ENCODE results near the gene CDK12. TPM values are rescaled to one million over a fixed set of nuclear protein-coding genes. Genes with fewer than 3 reads are reported as not detected.

CDK12 gene
- total RNA-seq, 2 donors from 2014 or later: 53.7 to 54.7 TPM

GRCh38 chr17:39556423-39556822 is 95.1 kb downstream of the CDK12 start:
- Histone ChIP-seq H3K36me3 (peaks cover 39% of the 10 kb centered on the region), H3K27ac (no peak overlapping the region), H3K9me3 (no peaks in the 10 kb centered on the region), H3K4me3 (no peak overlapping the region), H3K4me1 (ENCODE audit: control insufficient read depth in 1 of 2, low read depth in 2 of 2) (no peaks in the 10 kb centered on the region), H3K27me3 (replicated peaks; ENCODE audit: insufficient read depth) (no peaks in the 10 kb centered on the region)
- ATAC-seq (ENCODE audit: insufficient number of reproducible peaks, low FRiP score, low read depth) (no peak), DNase-seq (ENCODE audit: low spot score) (no peak)
- TF ChIP-seq CTCF (IDR thresholded peaks at IDR 0.05): no peak

DNA sequence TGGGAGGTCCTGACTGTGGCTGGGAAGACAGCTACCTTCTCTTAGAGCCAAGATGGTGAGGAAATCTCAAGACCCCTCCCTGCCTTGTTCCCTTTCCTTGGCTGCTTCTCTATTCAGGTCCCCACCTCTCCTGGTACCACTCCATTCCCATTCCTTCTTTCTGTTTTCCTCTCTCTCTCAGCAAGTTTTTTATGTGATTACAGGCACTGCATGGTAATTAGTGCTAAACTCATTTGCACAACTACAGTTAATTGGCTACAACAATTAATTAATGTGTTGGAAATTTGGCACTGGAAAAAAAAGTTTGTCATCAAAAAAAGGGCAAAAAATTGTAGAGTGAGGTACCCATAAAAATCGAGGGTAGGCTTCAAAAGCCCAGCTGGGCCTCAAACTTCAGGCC is 101.1 kb downstream of the CDK12 start:
- no peaks in the 10 kb centered on the region for H3K4me1 ChIP-seq (ENCODE audit: control insufficient read depth in 1 of 2, low read depth in 2 of 2)
- no peak for TF ChIP-seq CTCF (IDR thresholded peaks at IDR 0.05)
- peaks cover 36% of the 10 kb centered on the region for H3K36me3 ChIP-seq
- ATAC-seq (ENCODE audit: insufficient number of reproducible peaks, low FRiP score, low read depth) (no peak), DNase-seq (ENCODE audit: low spot score) (no peak)
- H3K9me3 ChIP-seq: no peaks in the 10 kb centered on the region
- no peaks in the 10 kb centered on the region for H3K27me3 ChIP-seq (replicated peaks; ENCODE audit: insufficient read depth)
- H3K4me3 ChIP-seq: no peak overlapping the region
- no peak overlapping the region for H3K27ac ChIP-seq

- Histone ChIP-seq H3K4me1 (ENCODE audit: control insufficient read depth in 1 of 2, low read depth in 2 of 2) (no peaks in the 10 kb centered on the region), H3K4me3 (no peak overlapping the region), H3K36me3 (peaks cover 36% of the 10 kb centered on the region), H3K9me3 (no peaks in the 10 kb centered on the region), H3K27me3 (replicated peaks; ENCODE audit: insufficient read depth) (no peaks in the 10 kb centered on the region), H3K27ac (no peak overlapping the region)
- ATAC-seq (ENCODE audit: insufficient number of reproducible peaks, low FRiP score, low read depth) (no peak), DNase-seq (ENCODE audit: low spot score) (no peak)
- TF ChIP-seq CTCF (IDR thresholded peaks at IDR 0.05): no peak
Observed at GRCh38 chr17:39562976-39563375, 101.7 kb downstream of the CDK12 start.

DNA sequence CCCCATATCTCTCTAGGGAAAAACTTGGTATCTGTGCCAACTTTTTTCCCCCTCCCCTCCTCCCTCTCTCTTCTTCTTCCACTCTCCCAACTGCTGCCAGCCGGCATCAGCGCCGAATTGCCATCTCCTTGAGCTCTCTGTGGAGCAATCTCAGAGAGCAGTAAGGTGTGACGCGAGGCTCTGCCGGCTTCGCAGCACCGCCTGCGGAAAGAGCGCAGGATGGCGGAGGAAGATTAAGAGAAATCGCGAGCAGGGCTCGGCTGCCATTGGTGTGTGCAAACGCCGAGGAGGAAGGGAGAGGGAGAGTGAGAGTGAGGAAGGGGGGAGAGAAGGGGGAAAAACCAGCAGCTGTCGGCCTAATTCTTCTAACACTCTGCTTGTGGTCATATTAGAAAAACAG is 102.2 kb downstream of the CDK12 start:
- no peak for TF ChIP-seq CTCF (IDR thresholded peaks at IDR 0.05)
- Histone ChIP-seq H3K9me3 (no peaks in the 10 kb centered on the region), H3K4me1 (ENCODE audit: control insufficient read depth in 1 of 2, low read depth in 2 of 2) (no peaks in the 10 kb centered on the region), H3K27me3 (replicated peaks; ENCODE audit: insufficient read depth) (no peaks in the 10 kb centered on the region), H3K27ac (no peak overlapping the region), H3K36me3 (peaks cover 34% of the 10 kb centered on the region), H3K4me3 (no peak overlapping the region)
- ATAC-seq (ENCODE audit: insufficient number of reproducible peaks, low FRiP score, low read depth) (no peak), DNase-seq (ENCODE audit: low spot score) (no peak)

DNA sequence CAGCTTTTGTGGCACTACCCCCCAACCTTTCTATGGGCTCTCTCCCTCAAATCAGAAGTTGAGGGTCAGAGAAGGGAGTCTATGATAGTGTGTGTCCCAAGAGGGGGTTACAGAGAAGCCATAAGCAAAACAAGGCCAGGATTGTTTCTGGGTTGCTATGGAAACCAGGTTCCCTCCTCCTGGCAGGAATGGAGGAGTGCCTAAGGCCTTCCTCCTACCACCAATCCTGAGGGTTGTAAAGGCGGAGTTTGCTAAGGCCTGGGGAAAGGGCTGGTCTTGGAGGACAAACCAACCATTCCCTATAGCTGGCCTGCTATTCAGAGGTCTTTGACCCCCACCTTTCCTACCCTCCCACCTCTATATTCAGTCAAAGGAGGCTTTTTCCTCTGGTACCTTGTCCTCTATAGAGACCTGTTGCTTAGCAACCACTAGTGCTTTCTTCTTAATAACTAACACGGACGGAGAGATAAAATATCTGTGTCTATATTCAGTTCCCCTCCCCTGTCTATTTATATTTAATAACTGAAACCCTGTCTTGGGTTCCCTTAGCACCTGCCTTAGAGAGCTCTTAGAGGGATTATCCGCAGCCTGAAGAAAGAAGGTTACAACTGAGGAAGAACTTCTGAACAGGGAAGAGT is 103.0 kb downstream of the CDK12 start:
- Histone ChIP-seq H3K36me3 (peaks cover 33% of the 10 kb centered on the region), H3K27me3 (replicated peaks; ENCODE audit: insufficient read depth) (no peaks in the 10 kb centered on the region), H3K4me1 (ENCODE audit: control insufficient read depth in 1 of 2, low read depth in 2 of 2) (no peaks in the 10 kb centered on the region), H3K9me3 (no peaks in the 10 kb centered on the region), H3K4me3 (no peak overlapping the region), H3K27ac (no peak overlapping the region)
- TF ChIP-seq CTCF (IDR thresholded peaks at IDR 0.05): no peak
- DNase-seq (ENCODE audit: low spot score): no peak
- no peak for ATAC-seq (ENCODE audit: insufficient number of reproducible peaks, low FRiP score, low read depth)
